ENCODE data around the gene RTN1. TPM values are rescaled to one million over a fixed set of nuclear protein-coding genes. Genes with fewer than 3 reads are reported as not detected.

Gene RTN1
- total and polyA plus RNA-seq, 9 of the 15 experiments (the other 6 are each of a cell fraction or from before 2014, with no cell fraction given) = 0.03 to 0.09 TPM; not detected in 7

DNA sequence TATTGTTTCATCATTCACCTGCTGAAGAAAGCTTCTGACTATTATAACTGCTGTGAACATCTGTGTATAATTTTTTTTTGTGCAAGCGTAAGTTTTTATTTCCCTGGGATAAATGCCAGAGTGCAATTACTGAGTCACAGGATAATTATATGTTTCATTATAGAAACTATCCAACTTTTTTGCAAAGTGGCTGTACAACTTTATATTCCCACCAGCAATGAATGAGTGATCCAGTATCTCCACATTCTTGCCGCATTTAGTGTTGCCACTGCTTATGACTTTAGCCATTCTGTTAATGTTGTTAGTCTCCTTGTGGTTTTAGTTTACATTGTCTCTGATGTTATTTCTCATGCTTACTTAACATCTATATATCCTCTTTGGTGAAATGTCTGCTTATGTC lies 205.8 kb downstream of the RTN1 start:
- POLR2A ChIA-PET = no interaction called here
- H4K20me1 ChIP-seq (replicated peaks; ENCODE audit: control insufficient read depth, insufficient read depth, low read length) = no peaks in the 10 kb centered on the region
- no peaks in the 10 kb centered on the region for H3K9me3 ChIP-seq (replicated peaks; ENCODE audit: control insufficient read depth, insufficient read depth, low read depth, low read length)
- ATAC-seq (no peak), FAIRE-seq (no peak), DNase-seq (ENCODE audit: extremely low read depth in 1 of 4, low spot score in 3 of 4) (no peak)
- BruUV-seq (replicated peaks) = no TSS peak
- H3K9ac ChIP-seq (ENCODE audit: insufficient read depth in 1 of 2, low read depth in 2 of 2, low read length in 2 of 2) = no peak overlapping the region
- no peaks in the 10 kb centered on the region for H3K36me3 ChIP-seq (ENCODE audit: control insufficient read depth, insufficient read depth, low read length)
- no peak for TF ChIP-seq ZNF311 (CRISPR knock-in tag; IDR thresholded peaks at IDR 0.05)
- no peak for TF ChIP-seq ILF3 (IDR thresholded peaks at IDR 0.05; ENCODE audit: borderline replicate concordance)
- TF ChIP-seq TAF15 (IDR thresholded peaks at IDR 0.05; ENCODE audit: low read depth, low read length) = no peak
- TF ChIP-seq, protein P1, sequence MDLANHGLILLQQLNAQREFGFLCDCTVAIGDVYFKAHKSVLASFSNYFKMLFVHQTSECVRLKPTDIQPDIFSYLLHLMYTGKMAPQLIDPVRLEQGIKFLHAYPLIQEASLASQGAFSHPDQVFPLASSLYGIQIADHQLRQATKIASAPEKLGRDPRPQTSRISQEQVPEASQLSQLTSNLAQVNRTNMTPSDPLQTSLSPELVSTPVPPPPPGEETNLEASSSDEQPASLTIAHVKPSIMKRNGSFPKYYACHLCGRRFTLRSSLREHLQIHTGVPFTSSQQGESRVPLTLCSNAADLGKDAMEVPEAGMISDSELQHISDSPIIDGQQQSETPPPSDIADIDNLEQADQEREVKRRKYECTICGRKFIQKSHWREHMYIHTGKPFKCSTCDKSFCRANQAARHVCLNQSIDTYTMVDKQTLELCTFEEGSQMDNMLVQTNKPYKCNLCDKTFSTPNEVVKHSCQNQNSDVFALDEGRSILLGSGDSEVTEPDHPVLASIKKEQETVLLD (IDR thresholded peaks at IDR 0.05) = no peak
- no peak for TF ChIP-seq PYGO2 (tag; IDR thresholded peaks at IDR 0.05)
- TF ChIP-seq, protein P2, sequence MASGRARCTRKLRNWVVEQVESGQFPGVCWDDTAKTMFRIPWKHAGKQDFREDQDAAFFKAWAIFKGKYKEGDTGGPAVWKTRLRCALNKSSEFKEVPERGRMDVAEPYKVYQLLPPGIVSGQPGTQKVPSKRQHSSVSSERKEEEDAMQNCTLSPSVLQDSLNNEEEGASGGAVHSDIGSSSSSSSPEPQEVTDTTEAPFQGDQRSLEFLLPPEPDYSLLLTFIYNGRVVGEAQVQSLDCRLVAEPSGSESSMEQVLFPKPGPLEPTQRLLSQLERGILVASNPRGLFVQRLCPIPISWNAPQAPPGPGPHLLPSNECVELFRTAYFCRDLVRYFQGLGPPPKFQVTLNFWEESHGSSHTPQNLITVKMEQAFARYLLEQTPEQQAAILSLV (tag; IDR thresholded peaks at IDR 0.05) = no peak
- TF ChIP-seq ZNF707 (CRISPR knock-in tag; conservative IDR thresholded peaks at IDR 0.05) = no peak
- no peak for TF ChIP-seq CEBPZ (IDR thresholded peaks at IDR 0.05; ENCODE audit: borderline replicate concordance, low read depth, low read length)
- TF ChIP-seq KDM5B (IDR thresholded peaks at IDR 0.05; ENCODE audit: insufficient replicate concordance, low read depth, low read length) = no peak
- no peak for TF ChIP-seq FOXP4 (CRISPR knock-in tag; IDR thresholded peaks at IDR 0.05; ENCODE audit: borderline replicate concordance)
- TF ChIP-seq HMGN3 (IDR thresholded peaks at IDR 0.05; ENCODE audit: borderline replicate concordance, extremely low read depth, insufficient read length, low read depth, low read length) = no peak
- no peaks in the 10 kb centered on the region for H3K4me1 ChIP-seq (replicated peaks in 1 of 2; ENCODE audit: control insufficient read depth in 2 of 2, insufficient read depth in 2 of 2, low read length in 2 of 2)
- no peak overlapping the region for H2AFZ ChIP-seq (ENCODE audit: low read depth, low read length)
- H3K9me1 ChIP-seq (ENCODE audit: control insufficient read depth, insufficient read depth, low read length) = no peaks in the 10 kb centered on the region
- intact Hi-C loops (cut with micrococcal nuclease) (no loop called here), in situ Hi-C loops (cut with MboI) (no loop called here)
- WGBS (ENCODE audit: insufficient coverage, low coverage, missing lambda C conversion rate) = 0% methylated on average over 2 of the region's 2 CpGs
- H3K27ac ChIP-seq (ENCODE audit: extremely low read depth, low read depth, low read length) = no peak overlapping the region
- no peak overlapping the region for H3K4me2 ChIP-seq (ENCODE audit: insufficient read depth, low read length)
- no peak overlapping the region for H3K4me3 ChIP-seq
- H3K27me3 ChIP-seq (ENCODE audit: control insufficient read depth in 2 of 2, insufficient read depth in 2 of 2, low read length in 2 of 2) = no peaks in the 10 kb centered on the region
- H3K79me2 ChIP-seq (ENCODE audit: control insufficient read depth, insufficient read depth, low read length) = no peaks in the 10 kb centered on the region
- CTCF ChIA-PET (ENCODE audit: low intra/inter-chr PET ratio) = no interaction called here

Data from K562 (cell line).